GM12878 (cell line): ENCODE results near the gene CDH5. TPM values are rescaled to one million over a fixed set of nuclear protein-coding genes. Genes with fewer than 3 reads are reported as not detected.

Experiments
- ATAC-seq: fragments of 200-7000 bp; cut with Tn5 transposase; 3 replicates; pipeline ENCODE4 v1.9.1; 2020; ENCODE audit warnings: mild to moderate bottlenecking, moderate library complexity
- BruUV-seq: library from RNA; stranded (reverse); fragments of 400-500 nt; replicated peaks from 2 replicates; lab custom pipeline; 2021; lab: Mats Ljungman, UMichigan
- CTCF ChIA-PET: fragments of 300-600 bp; sonication (Branson Sonifier 250); formaldehyde crosslinking; extraction: SDS; loops from one replicate; lab custom pipeline; 2021; ENCODE audit warnings: inconsistent platforms; lab: Yijun Ruan, JAX
- POLR2A ChIA-PET: fragments of 350-600 bp; formaldehyde crosslinking; extraction: SDS; loops from one replicate; lab custom pipeline; 2021; ENCODE audit warnings: inconsistent platforms; lab: Charles Lee
- RAD21 ChIA-PET: fragments of 300-600 bp; sonication (Branson Sonifier 250); formaldehyde crosslinking; loops from one replicate; lab custom pipeline; 2023; ENCODE audit warnings: antibody characterized with exemption; ENCODE audit not compliant: unreplicated experiment; lab: Charles Lee
- SMC1A ChIA-PET: fragments of 300-600 bp; sonication (Branson Sonifier 250); formaldehyde crosslinking; loops from one replicate; lab custom pipeline; 2023; ENCODE audit not compliant: unreplicated experiment, uncharacterized antibody; lab: Charles Lee
- DNase-seq: peaks from one replicate; pipeline ENCODE4 v3.0.0-alpha.2; 2011; ENCODE audit warnings: low read depth, low spot score
- FAIRE-seq: peaks from 3 replicates; lab custom pipeline; 2011; peaks lifted over from hg19 to GRCh38; lab: Jason Lieb, UNC
- H2AFZ ChIP-seq: 2 replicates; pipeline ENCODE4 v1.6.0; 2011; ENCODE audit warnings: low read depth, low read length, control low read depth; ENCODE audit not compliant: control insufficient read depth
- H3K27ac ChIP-seq: 2 replicates; pipeline ENCODE4 v1.5.1; 2011; ENCODE audit warnings: control low read depth; ENCODE audit not compliant: control insufficient read depth, insufficient read depth
- H3K27me3 ChIP-seq, 2 experiments: replicated peaks in 1 of 2; 2 replicates each; pipeline versions ENCODE4 v1.6.0 to v1.6.1; 2011; ENCODE audit warnings: low read length in 1 of 2; ENCODE audit not compliant: control insufficient read depth in 2 of 2, insufficient read depth in 2 of 2
- H3K36me3 ChIP-seq, 2 experiments: 2 replicates each; pipeline ENCODE4 v1.5.1; 2011; ENCODE audit warnings: low read length in 1 of 2; ENCODE audit not compliant: control insufficient read depth in 2 of 2, insufficient read depth in 2 of 2
- H3K4me1 ChIP-seq: 2 replicates; pipeline ENCODE4 v1.6.1; 2011; ENCODE audit warnings: mild to moderate bottlenecking, low read length, moderate library complexity, mixed read lengths; ENCODE audit not compliant: control insufficient read depth, insufficient read depth
- H3K4me2 ChIP-seq: 2 replicates; pipeline ENCODE4 v1.6.0; 2011; ENCODE audit warnings: control low read depth; ENCODE audit not compliant: control insufficient read depth, insufficient read depth
- H3K4me3 ChIP-seq: fragments of 200-600 bp; sonication (generic); 2 replicates; pipeline ENCODE4 v1.5.1; 2016
- H3K79me2 ChIP-seq: 2 replicates; pipeline ENCODE4 v1.6.0; 2011; ENCODE audit warnings: low read length; ENCODE audit not compliant: control insufficient read depth, insufficient read depth
- H3K9ac ChIP-seq: 2 replicates; pipeline ENCODE4 v1.8.0; 2011; ENCODE audit warnings: low read length, control low read depth, mixed read lengths; ENCODE audit not compliant: control insufficient read depth, insufficient read depth
- H3K9me3 ChIP-seq: replicated peaks from 3 replicates; pipeline ENCODE4 v1.5.1; 2011; ENCODE audit warnings: mild to moderate bottlenecking, low read length; ENCODE audit not compliant: control insufficient read depth, insufficient read depth
- H4K20me1 ChIP-seq: 2 replicates; pipeline ENCODE4 v1.6.0; 2011; ENCODE audit not compliant: control insufficient read depth, insufficient read depth
- ATF2 ChIP-seq: IDR thresholded peaks from 2 replicates; pipeline ENCODE4 v1.6.1; 2012; ENCODE audit warnings: low read length, inconsistent platforms
- ATF3 ChIP-seq: IDR thresholded peaks from 2 replicates; pipeline ENCODE4 v1.6.1; 2011; ENCODE audit warnings: low read depth, mild to moderate bottlenecking, low read length, moderate library complexity, borderline replicate concordance; ENCODE audit errors: extremely low read depth
- CBX3 ChIP-seq: fragments of 200-600 bp; sonication (generic); IDR thresholded peaks from 2 replicates; pipeline ENCODE4 v1.6.1; 2016; ENCODE audit warnings: low read depth, borderline replicate concordance
- CBX5 ChIP-seq: sonication (generic); IDR thresholded peaks from 2 replicates; pipeline ENCODE4 v1.6.1; 2016; ENCODE audit warnings: low read depth, moderate library complexity, mild to moderate bottlenecking, inconsistent platforms
- CREB1 ChIP-seq: IDR thresholded peaks from 2 replicates; pipeline ENCODE4 v1.6.1; 2012; ENCODE audit warnings: low read depth, mild to moderate bottlenecking, inconsistent platforms
- HCFC1 ChIP-seq: fragments of 150-350 bp; IDR thresholded peaks from 2 replicates; pipeline ENCODE4 v1.6.1; 2014; ENCODE audit warnings: low read length
- HSF1 ChIP-seq: fragments of 150-350 bp; IDR thresholded peaks from 2 replicates; pipeline ENCODE4 v1.6.1; 2014; ENCODE audit warnings: mild to moderate bottlenecking, low read depth, low read length
- MYC ChIP-seq: IDR thresholded peaks from 2 replicates; pipeline ENCODE4 v1.6.1; 2011; ENCODE audit warnings: mild to moderate bottlenecking, low read length, moderate library complexity, inconsistent platforms; ENCODE audit not compliant: insufficient read depth, insufficient replicate concordance, insufficient read length, severe bottlenecking
- NKRF ChIP-seq: fragments of 450-650 bp; conservative IDR thresholded peaks from 2 replicates; pipeline ENCODE4 v1.6.1; 2017; ENCODE audit warnings: mild to moderate bottlenecking, moderate library complexity
- RELB ChIP-seq: fragments of 450-650 bp; IDR thresholded peaks from 2 replicates; pipeline ENCODE4 v1.6.1; 2017; ENCODE audit warnings: low read depth, mild to moderate bottlenecking, moderate library complexity
- ZBTB4 ChIP-seq: fragments of 450-650 bp; formaldehyde crosslinking; IDR thresholded peaks from 2 replicates; pipeline ENCODE4 v1.4.0; 2022; ENCODE audit warnings: mild to moderate bottlenecking, moderate library complexity
- ZNF207 ChIP-seq: fragments of 450-650 bp; IDR thresholded peaks from 2 replicates; pipeline ENCODE4 v1.6.1; 2014; ENCODE audit warnings: antibody characterized with exemption, mild to moderate bottlenecking, borderline replicate concordance
- WGBS: methylation state at CpG from one replicate; pipeline ENCODE4 v1.1.6; 2016; ENCODE audit warnings: low lambda C conversion rate; ENCODE audit not compliant: insufficient replicate concordance, insufficient coverage; ENCODE audit errors: missing lambda C conversion rate; 5-methylcytosine and 5-hydroxymethylcytosine counted together
- in situ Hi-C: fragments of 300-500 bp; cut with MboI; formaldehyde crosslinking; loops from 9 replicates; pipeline ENCODE4 v1.14.3; 2018; ENCODE audit warnings: mixed read lengths
- intact Hi-C: fragments of 100-400 bp; cut with micrococcal nuclease; formaldehyde crosslinking; loops from one replicate; pipeline ENCODE4 v1.14.2; 2022; ENCODE audit not compliant: unreplicated experiment
- polyA plus RNA-seq, 11 experiments: library from polyadenylated mRNA; depleted of rRNA in 4 of 11; unstranded in 6 of 11; stranded (reverse) in 5 of 11; fragments of >200 nt; fragmentation: Nextera tagmentation in 4 of 11; fragmentation: Illumina TruSeq in 1 of 11; extraction: Ambion mirVana in 4 of 11; extraction: Trizol in 1 of 11; gene quantifications; 1 replicate in 1 of 11; 2 replicates in 10 of 11; pipeline versions ENCODE4 v1.2.1 to v1.2.3, GENCODE V29; 2011 to 2016; ENCODE audit warnings: inconsistent platforms in 2 of 11, missing spikeins in 2 of 11, low read depth in 1 of 11
- total RNA-seq, 4 experiments: library from RNA; depleted of rRNA in 3 of 4; stranded (reverse); fragments of >200 nt in 3 of 4; fragmentation: Illumina TruSeq in 1 of 4; extraction: Trizol in 1 of 4; gene quantifications; 2 replicates each; pipeline versions ENCODE4 v1.2.1 to v1.2.3, GENCODE V29; 2013 to 2021

CDH5 gene
- total and polyA plus RNA-seq, 10 of the 15 experiments (the other 5 are each of a cell fraction or from before 2014, with no cell fraction given), result not detected

GRCh38 chr16:66363211-66363777, 3.2 kb upstream of the CDH5 start:
- DNase-seq (no peak), ATAC-seq (no peak), FAIRE-seq (no peak)
- H3K9me3 ChIP-seq, result no peaks in the 10 kb centered on the region
- ChIA-PET CTCF (interaction anchor here (1.2 to 1.3 kb wide), 2 partner anchors 19 to 152 kb away, joined by 3 read pairs; no protein-coding TSS in a partner anchor), SMC1A (no interaction called here), RAD21 (no interaction called here), POLR2A (no interaction called here)
- H3K4me1 ChIP-seq, result no peaks in the 10 kb centered on the region
- no peak overlapping the region for H3K9ac ChIP-seq
- no peak overlapping the region for H3K4me3 ChIP-seq
- no peak overlapping the region for H3K27ac ChIP-seq
- no peaks in the 10 kb centered on the region for H3K79me2 ChIP-seq
- no TSS peak for BruUV-seq
- no peaks in the 10 kb centered on the region for H4K20me1 ChIP-seq
- H2AFZ ChIP-seq, result no peak overlapping the region
- in situ Hi-C loops (no loop called here), intact Hi-C loops (no loop called here)
- no peaks in the 10 kb centered on the region for H3K36me3 ChIP-seq
- peaks cover 0 to 2% of the 10 kb centered on the region in 2 experiments; a peak in 3 of 4 replicates for H3K27me3 ChIP-seq
- H3K4me2 ChIP-seq, result no peak overlapping the region
- 25% methylated on average over 13 of the region's 13 CpGs for WGBS
- TF ChIP-seq CBX3 (no peak), CBX5 (no peak), HCFC1 (no peak), ATF3 (no peak), CREB1 (no peak), MYC (no peak), NKRF (no peak), ATF2 (no peak), ZNF207 (no peak), HSF1 (no peak), ZBTB4 (CRISPR knock-in tag) (no peak), RELB (no peak)
